GM19468 (cell line): ENCODE results near the gene ROPN1L.
"Not testable (repeated sequence)": the region's sequence is repeated elsewhere in the genome, so short reads cannot be mapped to it uniquely, and the experiment has no call there.

Source experiments
- ATAC-seq: cut with Tn5 transposase; IDR thresholded peaks from one replicate; pipeline ENCODE4 v1.9.1; 2021; ENCODE audit warnings: mild to moderate bottlenecking, moderate library complexity, moderate number of reproducible peaks; ENCODE audit not compliant: unreplicated experiment; ENCODE audit errors: extremely low read depth

The ROPN1L gene

GRCh38 chr5:10497554-10497953 is 55.9 kb downstream of the ROPN1L start:
- no peak for ATAC-seq

GRCh38 chr5:10498350-10498749 is 56.7 kb downstream of the ROPN1L start:
- no peak for ATAC-seq

- ATAC-seq = no peak
Measured at GRCh38 chr5:10499066-10499465, 57.4 kb downstream of the ROPN1L start.

GRCh38 chr5:10499776-10500175 is 58.1 kb downstream of the ROPN1L start:
- ATAC-seq = no peak

GRCh38 chr5:10500669-10501068 is 59.0 kb downstream of the ROPN1L start:
- ATAC-seq = no peak

GRCh38 chr5:10501554-10502075 is 59.9 kb downstream of the ROPN1L start:
- ATAC-seq = no peak

- ATAC-seq = no peak
Measured at GRCh38 chr5:10502130-10502529, 60.5 kb downstream of the ROPN1L start.

- ATAC-seq = no peak
Measured at GRCh38 chr5:10502578-10502977, 60.9 kb downstream of the ROPN1L start.

GRCh38 chr5:10503321-10503720 is 61.6 kb downstream of the ROPN1L start:
- no peak for ATAC-seq

GRCh38 chr5:10503997-10504793 is 62.5 kb downstream of the ROPN1L start:
- no peak for ATAC-seq

- peak; percentile 50 for ATAC-seq
Measured at GRCh38 chr5:10505517-10506095, 63.9 kb downstream of the ROPN1L start.

GRCh38 chr5:10506535-10506934 is 64.9 kb downstream of the ROPN1L start:
- no peak for ATAC-seq

- no peak for ATAC-seq
Measured at GRCh38 chr5:10507575-10508096, 66.0 kb downstream of the ROPN1L start.

- no peak for ATAC-seq
Measured at GRCh38 chr5:10509575-10509974, 67.9 kb downstream of the ROPN1L start.

- no peak for ATAC-seq
Measured at GRCh38 chr5:10511741-10512640, 70.3 kb downstream of the ROPN1L start.

GRCh38 chr5:10513501-10514442 is 72.1 kb downstream of the ROPN1L start:
- ATAC-seq = no peak

GRCh38 chr5:10514572-10514971 is 72.9 kb downstream of the ROPN1L start:
- ATAC-seq = not testable (repeated sequence)
